Ishikawa (cell line): ENCODE results near the gene EEF1E1.

Source experiments
- CEBPB ChIP-seq: IDR thresholded peaks from 2 replicates; pipeline ENCODE4 v1.6.1; 2012
- CREB1 ChIP-seq: IDR thresholded peaks from 2 replicates; pipeline ENCODE4 v1.6.1; 2012; ENCODE audit warnings: low read depth
- EP300 ChIP-seq: IDR thresholded peaks from 2 replicates; pipeline ENCODE4 v1.6.1; 2012; ENCODE audit warnings: borderline replicate concordance
- FOXM1 ChIP-seq: IDR thresholded peaks from 2 replicates; pipeline ENCODE4 v1.6.1; 2012; ENCODE audit warnings: low read depth, borderline replicate concordance
- MAX ChIP-seq: IDR thresholded peaks from 2 replicates; pipeline ENCODE4 v1.6.1; 2012
- RAD21 ChIP-seq: IDR thresholded peaks from 2 replicates; pipeline ENCODE4 v1.6.1; 2012; ENCODE audit warnings: low read depth
- TAF1 ChIP-seq: IDR thresholded peaks from 2 replicates; pipeline ENCODE4 v1.6.1; 2012; ENCODE audit warnings: low read depth, mild to moderate bottlenecking
- TCF12 ChIP-seq: IDR thresholded peaks from 2 replicates; pipeline ENCODE4 v1.6.1; 2012; ENCODE audit warnings: low read depth
- USF1 ChIP-seq: IDR thresholded peaks from 2 replicates; pipeline ENCODE4 v1.6.1; 2012
- YY1 ChIP-seq: IDR thresholded peaks from 2 replicates; pipeline ENCODE4 v1.6.1; 2012; ENCODE audit warnings: low read depth
- ZBTB7A ChIP-seq: IDR thresholded peaks from 2 replicates; pipeline ENCODE4 v1.6.1; 2012; ENCODE audit warnings: low read depth
- TF ChIP-seq, protein P1 (sequence below): IDR thresholded peaks from 2 replicates; pipeline ENCODE4 v1.6.1; 2012; ENCODE audit warnings: low read depth, mild to moderate bottlenecking

DNA sequence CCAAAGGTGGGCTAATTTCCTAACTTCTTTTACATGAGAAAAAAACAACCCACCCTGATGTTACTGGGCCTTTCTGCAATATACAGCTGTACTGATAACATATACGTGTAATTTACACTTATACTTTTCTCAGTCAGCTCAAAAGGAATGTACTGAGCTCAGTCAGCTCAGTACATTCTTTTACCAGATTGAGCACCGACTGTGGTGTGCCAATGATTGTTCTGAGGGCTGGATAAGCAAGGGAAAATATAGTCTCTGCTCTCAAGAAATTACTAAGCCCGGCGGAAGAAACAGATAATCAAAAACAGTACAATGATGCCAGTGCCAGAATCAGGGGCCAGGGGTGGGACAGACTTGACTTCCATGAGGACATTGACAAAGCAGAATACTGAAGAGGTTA lies 28.1 kb downstream of the EEF1E1 start:
- TF ChIP-seq TCF12 (no peak), RAD21 (no peak), CEBPB (no peak), TAF1 (no peak), YY1 (no peak), EP300 (no peak), FOXM1 (no peak), USF1 (no peak), ZBTB7A (no peak), CREB1 (no peak), MAX (no peak)
- TF ChIP-seq, protein P1, sequence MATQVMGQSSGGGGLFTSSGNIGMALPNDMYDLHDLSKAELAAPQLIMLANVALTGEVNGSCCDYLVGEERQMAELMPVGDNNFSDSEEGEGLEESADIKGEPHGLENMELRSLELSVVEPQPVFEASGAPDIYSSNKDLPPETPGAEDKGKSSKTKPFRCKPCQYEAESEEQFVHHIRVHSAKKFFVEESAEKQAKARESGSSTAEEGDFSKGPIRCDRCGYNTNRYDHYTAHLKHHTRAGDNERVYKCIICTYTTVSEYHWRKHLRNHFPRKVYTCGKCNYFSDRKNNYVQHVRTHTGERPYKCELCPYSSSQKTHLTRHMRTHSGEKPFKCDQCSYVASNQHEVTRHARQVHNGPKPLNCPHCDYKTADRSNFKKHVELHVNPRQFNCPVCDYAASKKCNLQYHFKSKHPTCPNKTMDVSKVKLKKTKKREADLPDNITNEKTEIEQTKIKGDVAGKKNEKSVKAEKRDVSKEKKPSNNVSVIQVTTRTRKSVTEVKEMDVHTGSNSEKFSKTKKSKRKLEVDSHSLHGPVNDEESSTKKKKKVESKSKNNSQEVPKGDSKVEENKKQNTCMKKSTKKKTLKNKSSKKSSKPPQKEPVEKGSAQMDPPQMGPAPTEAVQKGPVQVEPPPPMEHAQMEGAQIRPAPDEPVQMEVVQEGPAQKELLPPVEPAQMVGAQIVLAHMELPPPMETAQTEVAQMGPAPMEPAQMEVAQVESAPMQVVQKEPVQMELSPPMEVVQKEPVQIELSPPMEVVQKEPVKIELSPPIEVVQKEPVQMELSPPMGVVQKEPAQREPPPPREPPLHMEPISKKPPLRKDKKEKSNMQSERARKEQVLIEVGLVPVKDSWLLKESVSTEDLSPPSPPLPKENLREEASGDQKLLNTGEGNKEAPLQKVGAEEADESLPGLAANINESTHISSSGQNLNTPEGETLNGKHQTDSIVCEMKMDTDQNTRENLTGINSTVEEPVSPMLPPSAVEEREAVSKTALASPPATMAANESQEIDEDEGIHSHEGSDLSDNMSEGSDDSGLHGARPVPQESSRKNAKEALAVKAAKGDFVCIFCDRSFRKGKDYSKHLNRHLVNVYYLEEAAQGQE = no peak
